HG03196 (cell line): ENCODE measurements around the gene MACC1.

Source experiments
- ATAC-seq: cut with Tn5 transposase; IDR thresholded peaks from one replicate; pipeline ENCODE4 v1.9.1; 2021; ENCODE audit not compliant: unreplicated experiment

Gene MACC1

DNA sequence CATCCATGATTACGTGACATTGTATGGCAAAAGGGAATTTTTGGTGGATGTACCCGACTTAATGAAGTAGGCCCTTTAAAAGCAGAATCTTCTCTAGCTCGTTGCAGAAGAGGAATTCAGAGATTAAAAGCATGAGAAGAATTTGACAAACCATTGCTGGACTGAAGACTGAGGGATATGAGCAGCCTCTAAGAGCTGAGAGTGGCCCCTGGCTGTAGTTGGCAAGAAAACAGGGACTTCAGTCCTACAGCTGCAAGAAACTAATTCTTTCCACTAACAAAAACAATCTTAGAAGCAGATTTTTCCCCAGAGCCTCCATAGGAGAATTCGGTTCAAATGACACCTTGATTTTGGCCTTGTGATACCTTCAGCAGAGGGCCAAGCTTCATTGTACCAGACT, 34.1 kb downstream of the MACC1 start:
- ATAC-seq, result no peak

DNA sequence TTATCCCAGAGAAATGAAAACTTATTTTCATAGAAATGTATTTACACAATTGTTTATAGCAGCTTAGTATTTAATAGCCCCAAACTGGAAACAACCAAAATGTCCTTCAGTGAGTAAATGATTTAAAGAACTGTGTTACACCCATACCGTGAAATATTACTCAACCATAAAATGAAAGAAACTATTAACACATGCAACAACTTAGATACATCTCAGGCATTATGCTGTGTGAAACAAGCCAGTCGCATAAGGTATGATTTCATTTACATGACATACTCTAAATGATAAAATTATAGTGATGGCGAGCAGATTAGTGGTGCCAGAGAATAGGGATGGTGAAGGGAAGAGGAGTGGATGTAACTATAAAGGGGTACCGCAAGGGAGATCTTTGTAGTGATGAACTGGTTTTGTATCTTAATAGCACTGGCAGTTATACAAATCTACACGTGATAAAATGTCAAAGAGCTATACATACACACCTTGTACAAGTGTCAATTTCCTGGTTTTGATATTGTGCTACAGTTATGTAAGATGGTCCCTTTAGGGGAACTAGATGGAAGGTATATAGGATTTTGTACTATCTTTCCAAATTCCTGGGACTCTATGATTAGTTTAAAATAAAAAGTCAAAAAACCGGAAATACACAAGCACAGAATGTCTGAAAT, 40.5 kb downstream of the MACC1 start:
- ATAC-seq, result no peak

DNA sequence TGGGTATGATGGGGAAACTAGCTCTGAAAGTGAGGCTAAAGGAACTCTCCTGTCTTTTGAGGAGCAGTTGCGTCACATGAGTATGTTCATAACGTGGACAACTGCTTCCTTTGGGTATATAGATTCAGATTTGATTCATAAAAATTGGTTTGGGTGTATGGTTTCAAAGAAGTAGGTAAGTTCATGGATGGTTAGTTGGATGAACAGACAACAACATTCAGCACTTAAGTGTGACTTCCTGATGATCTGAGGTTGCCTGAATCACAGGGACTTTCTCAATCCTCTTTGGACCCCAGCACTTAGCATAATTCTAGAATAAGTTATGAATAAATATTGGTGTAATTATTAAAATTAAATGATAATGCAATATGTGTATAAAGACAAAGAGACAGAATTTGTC, 43.4 kb downstream of the MACC1 start:
- no peak for ATAC-seq

DNA sequence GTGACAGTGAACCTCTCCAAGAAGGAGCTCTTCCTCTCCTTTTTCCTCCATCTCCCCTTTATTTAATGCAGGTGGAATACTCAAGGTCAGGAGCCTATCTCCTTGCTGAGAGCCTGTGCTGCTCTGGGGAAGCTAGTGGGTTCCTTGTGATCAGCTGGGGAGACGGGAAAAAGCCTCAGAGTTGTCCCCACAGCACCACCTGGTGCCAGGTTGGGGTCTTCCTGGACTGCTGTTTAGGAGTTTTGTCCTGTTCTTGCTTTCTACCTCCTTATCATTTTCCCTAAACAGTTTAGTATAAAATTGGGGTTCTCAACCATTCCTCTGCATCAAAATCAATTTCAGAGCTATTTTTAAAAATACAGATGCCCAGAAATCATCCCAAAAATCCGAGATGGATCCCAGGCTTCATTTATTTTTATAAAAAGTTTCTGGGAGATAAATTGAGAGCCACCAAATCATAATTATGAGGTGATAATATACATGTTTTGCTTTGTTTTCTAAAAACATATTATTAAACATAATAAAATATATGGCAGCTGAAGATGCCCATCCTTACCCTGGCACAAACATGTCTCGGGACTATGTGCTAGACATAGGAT, 44.3 kb downstream of the MACC1 start:
- no peak for ATAC-seq

DNA sequence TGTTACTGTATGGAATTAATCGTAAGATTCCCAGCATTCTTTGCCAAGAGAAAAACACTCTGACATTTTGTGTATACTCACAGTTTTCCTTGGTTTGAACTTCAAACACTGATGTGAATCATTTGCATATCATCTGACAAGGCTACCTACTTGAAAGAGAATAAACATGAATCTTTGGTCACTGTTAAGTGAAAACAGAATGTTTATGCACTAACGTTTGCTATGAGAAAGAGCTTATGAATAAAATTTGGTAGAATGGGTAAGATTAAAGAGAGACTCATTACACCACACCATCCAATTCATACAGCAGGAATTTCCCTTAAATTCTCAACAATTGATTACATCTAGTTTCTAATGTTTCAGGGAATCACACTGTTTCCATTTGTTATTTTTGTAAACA, 46.6 kb downstream of the MACC1 start:
- no peak for ATAC-seq

DNA sequence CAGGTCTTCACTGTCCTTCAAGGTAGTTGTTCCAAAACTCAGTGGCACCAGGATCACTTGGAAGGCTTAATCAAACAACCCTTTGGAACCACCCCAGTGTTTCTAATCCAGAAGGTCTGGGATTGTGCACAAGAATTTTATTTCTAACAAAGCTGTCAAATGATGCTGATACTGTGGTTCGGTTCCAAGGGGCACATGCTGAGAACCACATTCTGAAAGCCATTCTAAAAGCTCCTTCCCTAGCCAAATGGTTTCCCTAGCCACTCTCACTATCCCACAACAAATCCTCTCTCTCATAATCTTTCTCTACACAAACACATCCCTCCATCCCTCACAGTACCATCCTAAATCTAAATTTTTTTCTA, 52.1 kb downstream of the MACC1 start:
- no peak for ATAC-seq

DNA sequence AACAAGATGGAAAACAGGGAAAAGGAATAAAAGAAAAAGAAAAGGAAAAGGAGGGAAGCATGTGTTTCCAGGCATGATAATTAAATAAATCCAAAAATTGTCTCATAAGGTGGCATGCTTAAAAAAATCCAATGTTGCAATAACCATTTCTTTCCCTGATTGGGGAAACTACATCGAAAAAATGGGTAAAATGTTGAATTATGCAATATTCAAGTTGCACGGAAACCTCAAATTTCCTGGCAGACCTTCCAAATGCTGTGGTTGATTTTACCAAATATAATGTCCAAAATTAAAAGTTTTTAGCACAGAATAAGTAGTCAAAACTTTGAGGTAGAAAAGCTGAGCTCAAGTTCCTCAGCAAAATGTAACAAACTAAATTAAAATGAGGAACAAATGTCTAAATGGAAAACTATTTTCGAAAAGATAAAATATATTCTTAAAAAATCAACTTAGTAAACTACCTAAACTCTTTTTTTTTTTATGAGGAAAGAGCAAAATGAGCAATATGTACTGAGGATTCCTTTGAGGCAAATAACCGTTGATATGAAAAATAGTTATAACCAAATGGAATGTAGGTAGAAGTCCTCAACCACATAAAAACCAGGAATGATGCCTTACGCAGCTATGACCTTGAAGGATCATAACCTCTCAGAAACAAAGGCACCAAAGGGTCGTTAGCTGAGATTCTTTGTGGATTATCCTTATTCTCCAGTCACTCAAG, 52.6 kb downstream of the MACC1 start:
- no peak for ATAC-seq

DNA sequence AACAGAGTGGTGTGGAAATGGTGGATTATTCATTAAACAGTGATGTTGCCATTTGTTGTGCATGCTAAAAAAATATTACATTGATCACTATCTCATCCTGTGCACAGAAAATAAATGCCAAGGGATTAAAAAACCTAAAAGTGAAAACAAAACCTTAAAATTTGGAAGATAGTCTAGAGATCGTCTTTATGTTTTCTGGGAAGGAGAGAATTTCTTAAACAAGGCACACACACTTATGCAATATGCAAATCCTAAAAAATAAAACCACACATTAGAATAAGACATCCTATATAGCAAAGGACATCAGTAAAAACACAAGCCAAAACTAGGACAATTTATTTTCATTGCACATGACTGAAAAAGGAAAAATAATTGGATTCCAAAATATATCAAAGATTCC, 54.5 kb downstream of the MACC1 start:
- no peak for ATAC-seq

DNA sequence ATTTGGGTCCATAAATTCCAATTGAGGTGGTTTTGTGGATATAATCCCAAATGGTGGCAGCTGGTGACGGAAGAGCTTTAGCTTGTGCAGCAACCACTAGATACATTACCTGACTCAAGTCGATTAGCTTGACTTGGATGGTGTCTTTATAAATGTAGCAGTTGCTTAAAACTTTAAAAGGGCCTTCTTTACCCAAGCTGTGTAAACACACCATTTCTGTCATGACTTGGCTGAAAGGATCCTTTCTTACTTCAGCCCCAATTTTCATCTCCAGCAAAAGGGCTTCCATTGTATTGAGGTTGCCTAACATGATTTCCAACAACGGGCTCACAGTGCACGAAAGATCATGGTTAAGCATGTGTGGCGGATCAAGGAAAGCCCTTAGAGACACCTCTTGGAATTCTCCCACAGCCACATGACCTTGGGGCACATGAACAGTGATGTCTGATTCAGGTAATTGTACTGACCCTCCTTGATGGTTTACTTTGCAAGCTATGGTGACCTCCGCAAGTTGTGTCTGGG, 57.9 kb downstream of the MACC1 start:
- ATAC-seq, result no peak

DNA sequence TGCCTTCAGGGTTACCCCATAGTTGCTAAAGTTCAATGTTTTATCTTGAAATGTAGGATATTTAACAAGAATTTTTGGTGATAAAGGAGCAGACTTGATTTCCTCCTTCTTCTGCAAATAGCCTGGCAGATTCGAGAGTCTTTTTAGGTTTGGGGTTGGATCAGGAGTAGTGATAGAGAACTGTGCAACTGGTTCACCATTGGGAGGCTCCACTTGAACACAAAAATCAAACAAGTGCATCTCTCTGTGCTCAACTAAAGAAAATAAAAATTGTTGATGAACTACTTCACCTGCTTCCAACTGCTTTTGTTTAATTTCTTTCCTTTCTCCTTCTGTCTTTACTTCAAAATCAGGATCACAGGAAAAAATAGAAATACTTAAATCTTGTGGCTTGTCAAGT, 58.5 kb downstream of the MACC1 start:
- ATAC-seq, result no peak

DNA sequence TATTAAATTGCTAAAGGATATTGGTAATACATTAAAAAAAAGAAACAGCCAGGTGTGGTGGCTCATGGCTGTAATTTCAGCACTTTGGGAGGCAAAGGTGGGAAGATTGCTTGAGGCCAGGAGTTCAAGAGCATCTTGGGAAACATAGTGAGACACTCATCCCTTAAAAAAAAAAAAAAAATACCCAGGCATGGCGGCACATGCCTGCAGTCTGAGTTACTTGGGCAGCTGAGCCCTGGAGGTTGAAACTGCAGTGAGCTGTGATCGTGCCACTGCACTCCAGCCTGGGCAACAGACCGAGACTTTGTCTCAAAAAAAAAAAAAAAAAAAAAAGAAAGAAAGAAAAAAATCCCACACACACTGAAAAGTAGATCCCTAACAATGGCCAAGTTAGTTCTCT, 59.7 kb downstream of the MACC1 start:
- no peak for ATAC-seq

DNA sequence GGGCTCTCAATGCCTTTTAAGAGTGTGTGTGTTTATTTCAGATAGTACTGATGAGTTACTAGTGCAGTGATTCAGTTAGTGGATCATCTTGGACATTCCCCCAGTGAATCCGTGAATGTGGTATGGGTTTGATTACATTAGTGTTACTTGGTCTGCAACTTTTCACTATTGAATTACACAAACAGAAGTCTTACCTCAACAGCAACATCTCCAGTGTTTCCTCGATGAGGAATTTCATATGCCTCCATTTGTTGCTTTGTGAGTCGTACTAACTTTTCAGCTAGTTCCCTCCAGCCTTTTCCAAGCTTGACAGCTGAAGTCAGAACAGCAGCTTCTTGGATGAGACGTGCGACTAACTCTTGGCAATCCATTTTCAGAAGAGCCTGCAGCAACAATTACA, 63.2 kb downstream of the MACC1 start:
- no peak for ATAC-seq

DNA sequence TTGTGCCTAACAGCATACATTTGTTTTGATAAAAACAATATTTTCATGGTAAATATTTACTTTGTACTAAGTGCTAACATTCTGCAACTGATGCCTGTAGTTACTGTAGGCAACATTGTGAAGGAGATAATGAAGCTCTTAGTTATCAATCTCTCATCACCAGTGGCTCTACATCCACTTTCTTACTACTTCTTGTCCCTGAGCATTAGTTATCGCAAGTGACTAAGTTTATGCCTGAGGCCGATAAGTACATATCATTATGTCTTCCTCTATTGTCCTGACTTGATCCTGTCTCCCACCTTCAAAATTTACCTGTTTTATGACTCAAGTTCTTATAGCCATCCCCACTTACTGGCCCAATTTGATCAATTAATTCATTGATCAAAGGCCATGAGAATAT, 63.6 kb downstream of the MACC1 start:
- ATAC-seq, result no peak

DNA sequence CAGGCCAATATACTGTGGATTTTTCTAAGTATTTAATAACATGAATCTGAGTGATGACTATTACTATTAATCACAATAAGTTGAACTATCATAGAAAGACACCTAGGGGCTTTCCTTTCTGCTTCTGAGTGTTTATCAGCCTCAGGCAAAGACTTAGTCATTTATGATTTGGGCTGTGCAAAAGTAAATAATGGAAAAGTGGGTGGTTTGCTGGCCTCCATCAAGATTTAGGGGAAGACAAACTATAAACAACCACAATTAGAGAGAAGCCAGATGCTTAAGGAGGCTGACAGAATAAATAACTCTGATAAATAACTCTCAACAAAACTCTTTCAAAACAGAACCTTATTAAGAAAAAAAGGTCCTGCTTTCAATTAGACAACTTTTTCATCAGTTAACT, 64.7 kb downstream of the MACC1 start:
- ATAC-seq, result no peak

DNA sequence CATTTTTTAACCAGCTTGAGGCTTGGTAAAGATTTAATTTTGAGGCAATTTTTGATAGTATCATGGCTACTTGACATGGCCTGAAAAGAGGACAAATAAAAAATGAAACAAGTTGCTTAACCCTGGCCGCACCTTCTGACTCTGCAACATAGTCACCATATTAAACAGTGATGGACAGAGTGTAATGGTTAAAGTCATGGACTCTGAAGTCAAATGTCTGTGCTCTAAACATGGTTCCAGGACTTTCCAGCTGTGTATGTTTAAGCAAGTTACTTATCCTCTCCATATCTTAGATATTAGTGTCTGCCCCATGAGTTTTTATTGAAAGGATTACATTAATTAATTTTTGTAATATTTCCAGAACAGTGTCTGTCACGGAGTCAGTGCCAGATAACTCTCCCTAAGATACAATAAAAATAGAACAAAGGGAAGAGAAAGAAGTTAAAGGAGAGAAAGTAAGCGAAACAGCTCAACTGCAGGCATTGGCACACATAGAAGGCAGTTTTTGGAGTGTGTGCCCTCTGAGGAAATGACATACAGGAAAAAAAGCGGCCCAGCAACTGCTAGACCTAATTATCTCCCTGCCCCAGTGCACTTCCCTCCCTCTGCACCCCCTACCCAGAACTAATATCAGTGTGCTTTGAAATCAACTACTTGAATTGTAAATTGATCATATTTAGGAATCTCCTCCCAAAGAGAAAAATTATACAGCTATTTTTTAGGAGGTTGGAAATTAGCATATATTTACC, 65.3 kb downstream of the MACC1 start:
- ATAC-seq, result no peak

DNA sequence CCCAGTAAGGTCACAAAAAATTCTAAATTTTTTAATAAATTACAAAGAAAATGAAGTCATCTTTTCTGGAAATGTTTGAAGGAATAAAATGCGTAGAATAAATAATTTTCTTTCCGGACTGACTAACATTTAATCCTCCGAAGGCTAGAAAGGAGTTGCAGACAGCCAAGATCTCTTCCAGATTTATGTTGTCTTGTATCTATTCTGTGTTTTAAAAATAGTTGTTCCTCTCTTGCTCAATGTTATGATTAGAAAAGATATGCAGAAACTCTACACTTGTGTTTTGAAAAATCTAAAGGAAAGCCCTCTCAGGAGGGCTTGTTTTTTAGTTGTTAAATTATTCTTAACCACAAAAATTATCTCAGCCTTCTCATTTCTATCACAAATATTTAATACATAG, 70.7 kb downstream of the MACC1 start:
- no peak for ATAC-seq

DNA sequence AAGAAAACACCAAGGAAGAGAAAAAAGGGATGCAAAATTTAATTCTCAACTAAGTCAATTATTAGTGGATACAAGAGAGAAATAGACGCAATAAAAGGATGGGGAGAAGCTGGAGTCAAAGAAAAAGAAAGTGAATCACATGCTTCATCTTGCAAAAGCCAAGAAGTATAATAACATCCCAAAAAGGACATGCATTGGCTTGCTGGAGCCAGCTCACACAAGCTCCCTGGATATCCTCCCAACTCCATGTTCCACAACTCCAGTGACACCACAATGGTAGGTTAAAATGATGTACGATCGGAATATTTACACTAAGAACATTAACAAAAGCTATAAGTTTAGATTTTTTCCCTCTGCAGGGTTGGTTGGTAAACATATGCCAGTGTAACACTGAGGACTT, 72.4 kb downstream of the MACC1 start:
- no peak for ATAC-seq

DNA sequence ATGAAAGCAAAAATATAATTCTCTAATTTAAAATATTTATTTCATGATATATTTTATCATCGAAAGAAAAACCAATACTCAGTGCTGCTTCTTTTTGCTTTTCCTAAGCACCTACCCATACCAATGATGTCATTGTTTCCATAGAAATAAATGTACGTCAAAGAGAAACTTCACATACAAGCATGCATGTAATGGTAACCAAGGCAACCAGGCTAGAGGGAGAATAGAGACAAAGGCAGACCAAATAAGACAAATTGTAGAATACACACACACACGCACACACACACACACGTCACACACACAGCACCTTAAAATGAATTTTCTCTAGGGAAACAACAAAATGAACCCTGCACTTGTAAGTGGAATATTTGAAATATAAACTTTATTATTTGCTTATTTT, 75.5 kb downstream of the MACC1 start:
- no peak for ATAC-seq

DNA sequence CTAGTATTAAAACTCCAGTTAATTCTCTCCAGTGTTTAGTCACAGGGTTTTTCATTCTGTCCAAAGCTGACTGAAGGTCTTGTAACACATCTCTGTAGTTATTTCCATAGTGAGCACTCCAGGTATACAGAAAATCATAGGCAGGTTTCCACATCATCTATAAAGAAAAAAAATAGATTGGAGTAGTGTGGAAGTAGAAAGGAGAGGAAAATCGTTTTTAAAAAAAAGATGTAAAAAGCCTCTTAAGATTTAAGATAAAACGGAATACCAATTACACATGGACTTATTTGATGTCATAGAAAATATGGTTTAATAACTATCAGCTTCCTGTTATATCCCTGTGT, 76.2 kb downstream of the MACC1 start:
- ATAC-seq, result no peak

DNA sequence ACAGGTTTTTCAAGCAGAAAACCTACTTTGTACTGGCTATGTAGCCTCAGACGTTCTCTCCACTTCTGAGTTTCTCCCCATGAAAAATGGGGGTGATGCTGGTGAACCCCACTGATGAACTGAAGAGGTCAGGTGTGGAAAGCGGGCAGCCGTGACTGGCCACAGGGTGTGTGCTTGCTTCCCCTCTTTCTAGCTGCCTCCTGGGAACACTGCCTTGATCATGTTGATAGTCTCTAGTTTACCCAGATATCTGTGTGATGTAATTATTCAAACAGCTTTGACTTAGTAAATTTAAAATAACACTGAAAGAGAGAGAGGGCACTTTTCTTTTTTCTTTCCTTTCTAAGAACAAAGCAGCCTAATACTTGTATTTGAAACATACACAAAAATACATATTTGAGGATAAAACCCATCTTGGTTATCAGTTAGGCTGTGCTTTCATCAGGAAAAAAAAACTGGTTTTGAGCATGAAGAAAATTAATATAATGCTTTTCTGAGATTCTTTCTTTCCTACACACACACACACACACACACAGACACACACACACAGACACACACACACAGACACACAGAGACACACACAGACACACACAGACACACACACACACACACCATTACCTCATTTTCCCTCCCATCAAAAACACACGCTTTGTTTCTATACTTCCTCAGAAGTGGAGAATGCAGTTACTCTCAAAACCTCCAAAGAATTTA, 76.7 kb downstream of the MACC1 start:
- no peak for ATAC-seq

DNA sequence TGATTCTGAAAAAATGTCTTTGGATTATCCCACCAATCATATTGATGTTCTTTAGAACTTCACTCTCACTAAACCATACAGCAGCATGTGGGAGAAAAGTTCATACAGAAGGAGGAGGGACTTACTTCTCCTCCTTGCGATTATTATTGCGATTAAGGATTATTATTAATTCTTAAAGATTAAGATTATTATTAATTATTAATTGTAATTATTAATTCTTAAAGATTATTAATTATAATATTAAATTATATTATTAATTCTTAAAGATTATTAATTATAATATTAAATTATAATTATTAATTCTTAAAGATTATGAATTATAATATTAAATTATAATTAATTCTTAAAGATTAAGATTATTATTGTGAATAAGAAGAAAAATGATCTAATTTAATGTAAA, 80.5 kb downstream of the MACC1 start:
- ATAC-seq, result no peak
